Measurements from ENCODE around the gene PIRT.

PIRT gene

DNA sequence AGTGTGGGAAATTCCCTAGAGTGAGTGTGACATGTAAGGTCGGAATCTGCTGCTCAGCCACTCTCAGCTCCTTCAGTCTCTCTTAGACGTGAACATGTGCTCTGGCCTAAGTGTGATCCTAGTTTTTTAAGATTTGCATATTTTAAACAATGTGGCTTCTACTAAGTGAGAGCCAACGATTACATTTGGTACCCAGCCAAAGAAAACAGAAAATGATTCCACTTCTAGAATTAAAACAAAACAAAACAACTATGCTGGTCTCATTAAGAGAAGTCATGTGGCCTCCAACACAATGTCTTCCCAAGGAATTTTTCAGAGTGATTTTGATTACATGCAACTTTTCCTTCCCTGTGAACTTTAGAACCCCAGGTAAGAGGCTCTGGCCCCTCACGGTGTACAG is 44.1 kb downstream of the PIRT start:
- Histone ChIP-seq H3K9me2 (replicated peaks; ENCODE audit: low read depth, low read length) (no peaks in the 10 kb centered on the region), H3K36me3 (ENCODE audit: insufficient read depth, low read length) (no peaks in the 10 kb centered on the region), H3K4me2 (ENCODE audit: low read depth, low read length, poor library complexity, severe bottlenecking) (no peak overlapping the region), H4K20me1 (ENCODE audit: insufficient read depth, low read length, poor library complexity, severe bottlenecking) (no peaks in the 10 kb centered on the region), H3K4me1 (ENCODE audit: insufficient read depth, low read length, poor library complexity, severe bottlenecking) (peaks cover 89% of the 10 kb centered on the region), H3F3A (ENCODE audit: low read depth) (0 out of 2 replicates have a peak, but pooled peaks cover 8% of the 10 kb centered on the region), H3K79me2 (ENCODE audit: insufficient read depth, low read length) (peaks cover 7% of the 10 kb centered on the region; the same call in 1 of the 2 replicates), H3K9ac (ENCODE audit: low read depth, low read length, poor library complexity, severe bottlenecking) (peak overlapping the region; percentile 78), H3K9me3 (ENCODE audit: insufficient read depth, low read depth, low read length) (no peaks in the 10 kb centered on the region), H2AFZ (ENCODE audit: low read length) (peak overlapping the region; percentile 18; the same call in 1 of the 2 replicates), H3K4me3 (ENCODE audit: low read length, poor library complexity, severe bottlenecking) (no peak overlapping the region), H3K27me3 (ENCODE audit: insufficient read depth, low read length, poor library complexity, severe bottlenecking) (no peaks in the 10 kb centered on the region)
- no peak for TF ChIP-seq EZH2phosphoT487 (IDR thresholded peaks at IDR 0.05; ENCODE audit: borderline replicate concordance)
- TF ChIP-seq, protein P1, sequence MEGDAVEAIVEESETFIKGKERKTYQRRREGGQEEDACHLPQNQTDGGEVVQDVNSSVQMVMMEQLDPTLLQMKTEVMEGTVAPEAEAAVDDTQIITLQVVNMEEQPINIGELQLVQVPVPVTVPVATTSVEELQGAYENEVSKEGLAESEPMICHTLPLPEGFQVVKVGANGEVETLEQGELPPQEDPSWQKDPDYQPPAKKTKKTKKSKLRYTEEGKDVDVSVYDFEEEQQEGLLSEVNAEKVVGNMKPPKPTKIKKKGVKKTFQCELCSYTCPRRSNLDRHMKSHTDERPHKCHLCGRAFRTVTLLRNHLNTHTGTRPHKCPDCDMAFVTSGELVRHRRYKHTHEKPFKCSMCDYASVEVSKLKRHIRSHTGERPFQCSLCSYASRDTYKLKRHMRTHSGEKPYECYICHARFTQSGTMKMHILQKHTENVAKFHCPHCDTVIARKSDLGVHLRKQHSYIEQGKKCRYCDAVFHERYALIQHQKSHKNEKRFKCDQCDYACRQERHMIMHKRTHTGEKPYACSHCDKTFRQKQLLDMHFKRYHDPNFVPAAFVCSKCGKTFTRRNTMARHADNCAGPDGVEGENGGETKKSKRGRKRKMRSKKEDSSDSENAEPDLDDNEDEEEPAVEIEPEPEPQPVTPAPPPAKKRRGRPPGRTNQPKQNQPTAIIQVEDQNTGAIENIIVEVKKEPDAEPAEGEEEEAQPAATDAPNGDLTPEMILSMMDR (conservative IDR thresholded peaks at IDR 0.05; ENCODE audit: low read length) = no peak

DNA sequence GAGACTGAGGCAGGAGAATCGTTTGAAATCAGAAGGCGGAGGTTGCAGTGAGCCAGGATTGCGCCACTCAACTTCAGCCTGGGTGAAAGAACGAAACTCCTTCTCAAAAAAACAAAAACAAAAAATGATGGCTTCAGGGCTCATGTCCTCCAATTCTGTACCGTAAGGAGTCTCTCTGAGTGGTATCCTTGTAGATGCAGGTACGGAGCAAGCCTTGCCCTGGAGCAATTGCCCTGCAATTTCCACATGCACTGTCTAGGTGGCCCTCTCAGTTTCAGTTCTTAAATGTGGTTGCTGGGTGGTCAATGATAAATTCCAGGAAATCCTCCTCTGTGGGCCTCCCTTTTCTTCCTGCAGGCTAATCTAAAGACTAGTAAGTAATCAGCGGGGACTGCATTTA is 44.6 kb downstream of the PIRT start:
- H4K20me1 ChIP-seq (ENCODE audit: insufficient read depth, low read length, poor library complexity, severe bottlenecking) = no peaks in the 10 kb centered on the region
- H3K79me2 ChIP-seq (ENCODE audit: insufficient read depth, low read length) = peaks cover 7% of the 10 kb centered on the region; the same call in 1 of the 2 replicates
- peak overlapping the region; percentile 78 for H3K9ac ChIP-seq (ENCODE audit: low read depth, low read length, poor library complexity, severe bottlenecking)
- no peaks in the 10 kb centered on the region for H3K27me3 ChIP-seq (ENCODE audit: insufficient read depth, low read length, poor library complexity, severe bottlenecking)
- H3F3A ChIP-seq (ENCODE audit: low read depth) = 0 out of 2 replicates have a peak, but pooled peaks cover 5% of the 10 kb centered on the region
- H3K4me1 ChIP-seq (ENCODE audit: insufficient read depth, low read length, poor library complexity, severe bottlenecking) = peaks cover 85% of the 10 kb centered on the region
- no peaks in the 10 kb centered on the region for H3K36me3 ChIP-seq (ENCODE audit: insufficient read depth, low read length)
- no peak overlapping the region for H2AFZ ChIP-seq (ENCODE audit: low read length)
- TF ChIP-seq, protein P1 (conservative IDR thresholded peaks at IDR 0.05; ENCODE audit: low read length) = no peak; the same call in 1 of the 2 replicates
- TF ChIP-seq EZH2phosphoT487 (IDR thresholded peaks at IDR 0.05; ENCODE audit: borderline replicate concordance) = no peak
- H3K4me3 ChIP-seq (ENCODE audit: low read length, poor library complexity, severe bottlenecking) = no peak overlapping the region
- H3K4me2 ChIP-seq (ENCODE audit: low read depth, low read length, poor library complexity, severe bottlenecking) = peak overlapping the region; percentile 75
- no peaks in the 10 kb centered on the region for H3K9me2 ChIP-seq (replicated peaks; ENCODE audit: low read depth, low read length)
- H3K9me3 ChIP-seq (ENCODE audit: insufficient read depth, low read depth, low read length) = no peaks in the 10 kb centered on the region

DNA sequence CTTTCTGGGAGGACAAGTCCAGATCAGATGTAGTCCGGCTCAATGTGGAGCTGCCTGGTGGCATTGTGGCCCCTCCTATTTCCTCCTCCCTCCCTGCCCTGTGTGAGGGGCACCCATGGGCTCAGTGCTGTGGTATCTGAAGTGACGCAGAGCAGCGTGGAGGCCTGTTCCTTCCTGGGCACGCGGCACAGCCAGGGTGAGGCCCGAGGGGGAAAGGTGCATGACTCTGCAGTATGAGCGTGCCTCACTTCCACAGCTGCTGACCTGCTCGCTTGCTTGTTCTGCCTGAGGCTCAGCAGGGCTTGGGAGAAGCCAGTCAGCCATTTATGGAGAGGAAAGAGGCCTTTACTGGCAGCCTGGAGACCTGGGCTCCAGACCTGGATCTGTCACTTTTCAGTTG is 45.7 kb downstream of the PIRT start:
- peak overlapping the region; percentile 75 for H3K4me2 ChIP-seq (ENCODE audit: low read depth, low read length, poor library complexity, severe bottlenecking)

More for the DNA sequence above, 45.7 kb downstream of the PIRT start:
- H3K36me3 ChIP-seq (ENCODE audit: insufficient read depth, low read length) = no peaks in the 10 kb centered on the region
- peak overlapping the region; percentile 61 for H3K4me3 ChIP-seq (ENCODE audit: low read length, poor library complexity, severe bottlenecking)
- no peaks in the 10 kb centered on the region for H3K9me3 ChIP-seq (ENCODE audit: insufficient read depth, low read depth, low read length)
- no peaks in the 10 kb centered on the region for H3K9me2 ChIP-seq (replicated peaks; ENCODE audit: low read depth, low read length)
- no peak for TF ChIP-seq EZH2phosphoT487 (IDR thresholded peaks at IDR 0.05; ENCODE audit: borderline replicate concordance)
- TF ChIP-seq, protein P1 (conservative IDR thresholded peaks at IDR 0.05; ENCODE audit: low read length) = no peak
- peaks cover 7% of the 10 kb centered on the region; the same call in 1 of the 2 replicates for H3K79me2 ChIP-seq (ENCODE audit: insufficient read depth, low read length)
- H3K4me1 ChIP-seq (ENCODE audit: insufficient read depth, low read length, poor library complexity, severe bottlenecking) = peaks cover 77% of the 10 kb centered on the region
- peak overlapping the region; percentile 24 for H2AFZ ChIP-seq (ENCODE audit: low read length)
- peak overlapping the region; percentile 78 for H3K9ac ChIP-seq (ENCODE audit: low read depth, low read length, poor library complexity, severe bottlenecking)
- no peaks in the 10 kb centered on the region for H3K27me3 ChIP-seq (ENCODE audit: insufficient read depth, low read length, poor library complexity, severe bottlenecking)
- no peaks in the 10 kb centered on the region for H3F3A ChIP-seq (ENCODE audit: low read depth)
- H4K20me1 ChIP-seq (ENCODE audit: insufficient read depth, low read length, poor library complexity, severe bottlenecking) = no peaks in the 10 kb centered on the region

All from Loucy (cell line).